Activated CD4-positive, alpha-beta T cell treated with anti-CD3 and anti-CD28 coated beads, Interleukin-2, Interleukin-4, amounts not matched to agents 100 ng/mL and 50 ng/mL, durations not matched to agents 16 hours and 8 hours (primary cell): ENCODE data around the gene MAPK8IP2.
"Not testable (repeated sequence)": the region's sequence is repeated elsewhere in the genome, so short reads cannot be mapped to it uniquely, and the experiment has no call there.

Experiments
- DNase-seq: peaks from one replicate; pipeline ENCODE4 v3.0.0-alpha.2; 2020; ENCODE audit warnings: low spot score

MAPK8IP2 gene

DNA sequence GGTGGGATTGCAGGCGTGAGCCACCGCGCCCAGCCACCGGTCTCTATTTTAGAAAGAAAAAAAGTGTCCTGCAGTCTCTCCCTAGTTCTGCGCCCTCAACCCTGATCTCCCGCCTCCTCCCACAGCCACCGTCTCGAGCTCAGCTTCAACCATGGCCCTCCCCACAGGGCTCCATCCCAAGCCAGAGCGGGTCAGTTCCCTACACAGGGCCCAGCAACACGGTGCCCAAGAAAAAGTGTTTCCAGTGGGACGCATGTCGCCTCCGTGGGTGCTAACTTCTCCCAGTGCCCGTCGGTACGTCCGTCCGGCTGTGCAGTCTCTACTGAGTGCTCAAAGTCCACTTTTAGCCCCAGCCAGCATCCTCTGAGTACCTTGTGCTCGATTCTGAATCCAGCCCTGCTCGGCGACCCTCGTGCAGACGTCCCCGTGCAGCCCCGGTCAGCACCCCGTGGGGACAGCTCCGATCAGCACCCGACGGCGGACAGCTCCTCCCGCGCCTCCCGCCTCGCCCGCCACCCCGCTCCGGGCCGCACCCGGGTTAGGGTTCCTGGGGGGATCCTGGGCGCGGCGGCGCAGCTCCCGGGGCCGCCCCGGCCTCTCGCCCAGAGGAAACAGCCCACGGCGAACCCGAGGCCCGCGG is 657 bp upstream of the MAPK8IP2 start:
- DNase-seq = peak; percentile 30

DNA sequence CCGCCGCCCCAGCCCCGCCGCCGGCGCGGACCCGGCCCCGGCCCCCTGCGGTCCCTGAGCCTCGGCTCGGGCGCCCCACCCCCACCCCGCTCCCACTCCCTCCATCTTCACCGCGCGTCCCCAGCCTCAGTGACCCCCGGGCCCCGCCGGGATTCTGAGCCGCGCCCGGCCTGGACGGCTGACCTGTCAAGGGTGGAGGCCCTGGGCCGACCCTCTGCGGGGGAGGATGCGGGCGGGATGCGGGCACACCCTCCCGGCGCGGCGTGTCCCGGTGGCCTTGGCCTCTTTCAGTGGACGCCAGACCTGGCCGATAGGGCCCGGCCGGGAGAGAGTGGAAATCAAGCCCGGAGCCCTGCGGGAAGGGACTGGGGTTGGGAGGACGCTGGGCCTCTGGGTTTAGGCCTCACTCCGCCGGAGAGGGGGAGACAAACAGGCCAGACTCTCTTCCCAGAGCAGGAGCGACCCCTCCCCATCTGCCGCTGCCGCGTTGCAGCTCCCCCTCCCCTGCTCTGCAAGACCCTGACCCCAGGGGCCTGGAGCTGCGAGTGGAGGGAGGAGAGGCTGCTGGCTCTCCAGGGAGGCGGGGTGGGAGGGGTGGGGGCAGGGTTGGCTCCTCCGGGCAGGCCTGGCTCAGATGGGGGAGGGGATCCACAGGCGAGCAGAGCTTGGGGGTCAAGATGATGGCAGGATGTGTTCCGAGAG is 525 bp downstream of the MAPK8IP2 start:
- no peak for DNase-seq

DNA sequence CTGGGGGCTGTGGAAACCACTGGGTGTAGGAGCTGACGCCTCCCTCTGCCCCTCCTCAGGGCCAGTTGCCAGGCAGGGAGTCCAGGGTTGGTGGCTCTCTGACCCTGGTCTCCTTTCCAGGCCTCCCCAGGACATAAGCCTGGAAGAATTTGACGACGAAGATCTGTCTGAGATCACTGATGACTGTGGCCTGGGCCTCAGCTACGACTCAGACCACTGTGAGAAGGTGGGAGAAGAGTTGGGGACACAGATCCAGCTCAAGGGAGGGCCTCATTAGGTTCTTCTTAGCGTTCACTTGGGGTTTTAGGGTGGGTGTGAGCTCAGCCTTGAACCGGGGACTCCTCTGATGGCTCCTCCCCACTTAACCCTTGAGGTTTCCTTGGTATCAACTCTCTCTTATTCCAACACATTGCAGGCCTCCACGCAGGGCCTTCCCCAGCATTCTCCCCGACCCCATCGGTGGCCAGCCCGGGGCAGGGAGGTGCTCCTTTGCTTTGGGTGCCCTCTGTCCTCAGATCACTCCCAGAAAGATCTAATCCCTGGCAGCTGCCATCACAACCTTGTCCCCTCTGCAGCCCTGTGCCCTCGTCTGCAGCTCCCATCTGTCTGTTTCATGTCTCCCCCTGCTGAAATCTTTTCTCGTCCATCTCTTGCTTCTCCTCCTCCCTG is 1.2 kb downstream of the MAPK8IP2 start:
- no peak for DNase-seq

DNA sequence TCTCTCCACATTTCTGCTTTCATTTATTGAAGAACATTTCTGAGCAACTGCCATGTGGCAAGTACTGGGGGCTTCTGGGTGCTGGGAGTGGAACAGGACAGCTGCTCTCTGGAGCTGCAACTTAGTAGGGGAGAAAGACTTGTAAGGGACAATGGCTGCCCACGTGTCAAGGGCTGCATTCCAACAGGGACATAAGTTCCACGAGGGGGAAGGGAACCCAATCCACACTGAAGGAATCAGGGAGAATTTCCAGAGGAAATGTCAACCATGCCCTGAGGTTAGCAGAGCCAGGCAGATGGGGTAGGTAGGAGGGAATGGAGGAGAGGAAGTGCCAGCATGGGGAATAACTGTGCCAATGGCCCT is 1.7 kb downstream of the MAPK8IP2 start:
- DNase-seq = no peak

DNA sequence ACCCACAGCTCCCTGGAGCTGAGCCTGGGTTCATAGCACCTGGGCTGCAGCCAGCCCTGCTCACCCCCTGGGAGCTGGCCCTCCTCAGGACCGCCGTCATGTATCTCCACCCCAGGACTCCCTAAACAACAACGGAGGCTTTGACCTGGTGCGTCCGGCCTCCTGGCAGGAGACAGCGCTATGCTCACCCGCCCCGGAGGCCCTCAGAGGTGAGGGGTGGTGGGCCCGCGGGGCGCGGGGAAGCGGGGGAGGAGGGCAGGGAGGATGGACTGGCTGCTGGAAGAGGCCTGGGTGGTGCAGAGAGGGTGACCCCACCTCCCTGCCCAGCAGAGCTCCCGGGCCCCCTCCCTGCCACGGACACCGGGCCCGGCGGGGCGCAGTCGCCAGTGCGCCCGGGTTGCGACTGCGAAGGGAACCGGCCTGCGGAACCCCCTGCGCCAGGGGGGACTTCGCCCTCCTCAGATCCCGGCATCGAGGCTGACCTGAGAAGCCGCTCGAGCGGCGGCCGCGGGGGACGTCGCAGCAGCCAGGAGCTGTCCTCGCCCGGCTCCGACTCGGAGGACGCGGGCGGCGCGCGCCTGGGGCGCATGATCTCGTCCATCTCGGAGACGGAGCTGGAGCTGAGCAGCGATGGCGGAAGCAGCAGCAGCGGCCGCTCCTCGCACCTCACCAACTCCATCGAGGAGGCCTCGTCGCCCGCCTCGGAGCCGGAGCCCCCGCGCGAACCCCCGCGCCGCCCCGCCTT is 3.1 kb downstream of the MAPK8IP2 start:
- no peak for DNase-seq

DNA sequence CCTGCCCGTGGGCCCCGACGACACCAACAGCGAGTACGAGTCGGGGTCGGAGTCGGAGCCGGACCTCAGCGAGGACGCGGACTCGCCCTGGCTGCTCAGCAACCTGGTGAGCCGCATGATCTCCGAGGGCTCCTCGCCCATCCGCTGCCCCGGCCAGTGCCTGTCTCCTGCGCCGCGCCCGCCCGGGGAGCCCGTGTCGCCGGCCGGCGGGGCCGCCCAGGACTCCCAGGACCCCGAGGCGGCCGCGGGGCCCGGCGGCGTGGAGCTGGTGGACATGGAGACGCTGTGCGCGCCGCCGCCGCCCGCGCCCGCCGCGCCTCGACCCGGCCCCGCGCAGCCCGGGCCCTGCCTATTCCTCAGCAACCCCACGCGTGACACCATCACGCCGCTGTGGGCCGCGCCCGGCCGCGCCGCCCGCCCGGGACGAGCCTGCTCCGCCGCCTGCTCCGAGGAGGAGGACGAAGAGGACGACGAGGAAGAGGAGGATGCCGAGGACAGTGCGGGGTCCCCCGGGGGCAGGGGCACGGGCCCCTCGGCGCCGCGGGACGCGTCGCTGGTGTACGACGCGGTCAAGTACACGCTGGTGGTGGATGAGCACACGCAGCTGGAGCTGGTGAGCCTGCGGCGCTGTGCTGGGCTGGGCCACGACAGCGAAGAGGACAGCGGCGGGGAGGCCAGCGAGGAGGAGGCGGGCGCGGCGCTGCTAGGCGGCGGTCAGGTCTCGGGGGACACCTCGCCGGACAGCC is 3.8 kb downstream of the MAPK8IP2 start:
- DNase-seq = no peak

DNA sequence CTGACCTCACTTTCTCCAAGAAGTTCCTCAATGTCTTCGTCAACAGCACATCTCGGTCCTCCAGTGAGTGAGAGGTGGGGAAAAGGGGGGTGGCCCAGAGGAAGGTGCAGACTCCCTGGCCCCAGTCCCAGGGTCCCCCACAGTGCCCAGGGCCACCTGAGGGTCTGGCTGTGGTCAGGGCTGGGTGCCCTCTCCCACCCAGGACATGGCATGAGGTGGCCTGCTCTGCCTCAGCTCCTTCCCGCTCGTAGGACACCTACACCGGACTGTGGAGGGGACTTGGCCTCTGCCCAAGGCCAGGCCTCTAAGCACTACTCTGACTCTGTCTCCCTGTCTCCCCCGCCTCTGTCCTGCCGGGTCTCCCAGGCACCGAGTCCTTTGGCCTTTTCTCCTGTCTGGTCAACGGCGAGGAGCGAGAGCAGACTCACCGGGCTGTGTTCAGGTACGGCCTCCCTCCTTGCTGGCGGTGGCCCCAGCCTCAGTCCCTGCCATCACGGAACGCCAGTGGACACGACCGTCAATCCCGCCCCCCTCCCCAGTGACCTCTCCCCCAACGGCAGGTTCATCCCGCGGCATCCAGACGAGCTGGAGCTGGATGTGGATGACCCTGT is 4.5 kb downstream of the MAPK8IP2 start:
- DNase-seq = no peak

DNA sequence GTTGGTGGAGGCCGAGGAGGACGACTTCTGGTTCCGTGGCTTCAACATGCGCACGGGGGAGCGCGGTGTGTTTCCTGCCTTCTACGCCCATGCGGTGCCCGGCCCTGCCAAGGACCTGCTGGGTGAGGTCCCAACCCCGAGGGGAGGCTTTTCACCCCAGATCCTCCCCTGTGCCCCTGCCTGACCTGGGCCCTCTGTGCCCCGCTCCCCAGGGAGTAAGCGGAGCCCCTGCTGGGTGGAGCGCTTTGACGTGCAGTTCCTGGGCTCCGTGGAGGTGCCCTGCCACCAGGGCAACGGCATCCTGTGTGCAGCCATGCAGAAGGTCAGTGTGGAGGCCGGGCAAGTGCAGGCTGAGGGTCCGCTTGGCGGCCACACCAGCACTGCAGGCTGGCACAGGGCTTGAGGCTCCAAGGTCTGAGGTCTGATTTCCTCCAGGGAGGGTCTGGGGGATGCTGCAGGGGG is 5.1 kb downstream of the MAPK8IP2 start:
- no peak for DNase-seq

DNA sequence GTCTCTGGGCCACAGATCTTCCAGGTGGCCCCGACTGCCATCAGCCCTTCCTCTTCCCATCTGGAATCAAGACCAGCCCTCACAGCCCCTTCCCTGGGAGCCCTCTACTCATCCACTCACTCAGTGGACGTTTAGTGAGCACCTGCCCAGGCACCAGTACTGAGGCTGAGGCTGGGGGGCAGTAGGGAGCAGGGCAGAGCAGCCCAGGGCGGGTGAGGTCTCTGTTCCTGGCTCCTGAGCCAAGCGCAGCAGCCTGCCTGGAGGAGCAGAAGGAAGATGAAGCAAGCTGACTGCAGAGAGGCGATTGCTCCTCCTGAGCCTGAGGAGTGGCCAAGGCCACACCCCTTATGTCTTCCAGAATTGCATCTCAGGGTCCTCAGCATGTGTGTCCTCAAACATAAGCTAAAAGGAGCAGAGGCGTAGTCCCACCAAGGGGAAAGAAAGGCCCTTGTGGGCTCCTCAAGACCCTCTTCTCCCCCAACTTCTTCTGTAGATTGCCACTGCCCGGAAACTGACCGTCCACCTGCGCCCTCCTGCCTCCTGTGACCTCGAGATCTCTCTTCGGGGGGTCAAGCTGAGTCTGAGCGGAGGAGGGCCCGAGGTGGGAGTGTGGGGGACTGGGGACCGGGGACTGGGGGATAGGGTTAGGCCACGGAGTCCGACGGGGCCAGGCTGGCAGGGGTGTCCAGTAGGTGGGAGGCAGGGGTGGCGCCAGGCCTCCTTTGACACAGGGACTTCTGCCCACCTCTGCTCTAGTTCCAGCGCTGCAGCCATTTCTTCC is 5.8 kb downstream of the MAPK8IP2 start:
- DNase-seq = no peak

DNA sequence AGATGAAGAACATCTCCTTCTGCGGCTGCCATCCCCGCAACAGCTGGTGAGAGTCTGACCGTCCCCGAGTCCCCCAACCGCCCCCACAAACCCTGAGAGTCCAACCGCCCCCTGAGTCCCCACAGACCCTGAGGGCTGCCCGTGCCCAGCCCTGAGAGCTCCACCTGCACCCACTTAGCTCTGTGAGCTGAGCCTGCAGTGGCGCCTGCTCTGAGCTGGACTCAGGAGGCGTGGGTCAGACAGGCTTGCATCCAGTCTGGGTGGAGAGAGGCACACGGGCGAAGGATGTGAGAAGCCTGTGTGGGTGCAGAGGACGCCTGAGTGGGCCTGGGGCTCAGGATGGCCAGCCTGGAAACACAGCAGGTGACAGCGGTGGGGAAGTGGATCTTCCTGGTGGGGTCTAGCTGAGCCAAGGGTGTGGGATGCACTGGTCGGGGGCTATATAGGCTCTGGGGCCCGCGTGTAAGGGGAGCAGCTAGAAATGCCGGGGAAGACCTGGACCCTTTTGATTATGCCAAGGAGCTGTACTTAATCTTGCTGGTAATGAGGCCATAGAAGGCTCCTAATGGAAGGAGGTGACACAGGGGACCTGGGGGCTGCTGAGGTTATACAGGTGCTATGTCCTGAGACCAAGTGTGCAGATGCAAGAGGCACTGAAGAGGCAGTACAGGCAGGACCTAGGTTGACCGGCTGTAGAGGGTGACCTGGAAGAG is 6.5 kb downstream of the MAPK8IP2 start:
- DNase-seq = no peak

DNA sequence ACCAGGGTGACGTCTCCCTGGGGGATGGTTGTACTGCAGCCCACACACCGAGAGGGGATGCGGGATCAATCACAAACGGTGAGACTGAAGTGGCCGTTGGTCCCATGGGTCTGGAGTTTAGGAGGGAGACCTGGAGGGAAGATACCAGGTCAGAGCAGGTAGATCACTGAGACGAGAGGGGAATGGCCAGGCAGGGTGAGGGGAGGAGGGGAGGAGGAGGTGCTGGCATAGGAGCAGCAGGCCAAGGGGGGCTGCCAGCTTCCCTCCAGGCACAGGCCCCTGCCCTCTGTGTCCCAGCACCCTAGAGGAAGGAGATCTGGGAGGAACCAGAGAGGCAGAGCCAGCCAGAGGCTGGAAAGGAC is 7.0 kb downstream of the MAPK8IP2 start:
- no peak for DNase-seq

DNA sequence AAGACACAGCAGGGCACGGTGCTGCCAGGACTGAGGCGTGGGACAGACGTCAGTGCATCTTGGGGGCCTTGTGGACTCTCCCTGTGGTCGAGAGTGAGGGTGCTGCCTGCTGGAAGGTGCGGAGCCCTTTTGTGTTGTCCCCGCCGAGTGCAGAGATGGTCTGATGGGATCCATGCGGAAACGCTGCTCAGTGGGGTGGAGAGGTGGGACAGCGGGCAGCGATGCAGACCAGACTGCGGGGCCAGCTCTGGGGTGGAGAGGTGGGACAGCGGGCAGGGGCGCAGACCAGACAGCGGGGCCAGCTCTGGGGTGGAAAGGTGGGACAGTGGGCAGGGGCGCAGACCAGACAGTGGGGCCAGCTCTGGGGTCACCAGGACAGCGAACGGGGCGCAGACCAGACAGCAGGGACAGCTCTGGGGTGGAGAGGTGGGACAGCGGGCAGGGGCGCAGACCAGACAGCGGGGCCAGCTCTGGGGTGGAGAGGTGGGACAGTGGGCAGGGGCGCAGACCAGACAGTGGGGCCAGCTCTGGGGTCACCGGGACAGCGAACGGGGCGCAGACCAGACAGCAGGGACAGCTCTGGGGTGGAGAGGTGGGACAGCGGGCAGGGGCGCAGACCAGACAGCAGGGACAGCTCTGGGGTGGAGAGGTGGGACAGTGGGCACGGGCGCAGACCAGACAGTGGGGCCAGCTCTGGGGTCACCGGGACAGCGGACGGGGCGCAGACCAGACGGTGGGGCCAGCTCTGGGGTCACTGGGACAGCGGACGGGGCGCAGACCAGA is 7.7 kb downstream of the MAPK8IP2 start:
- not testable (repeated sequence) for DNase-seq

DNA sequence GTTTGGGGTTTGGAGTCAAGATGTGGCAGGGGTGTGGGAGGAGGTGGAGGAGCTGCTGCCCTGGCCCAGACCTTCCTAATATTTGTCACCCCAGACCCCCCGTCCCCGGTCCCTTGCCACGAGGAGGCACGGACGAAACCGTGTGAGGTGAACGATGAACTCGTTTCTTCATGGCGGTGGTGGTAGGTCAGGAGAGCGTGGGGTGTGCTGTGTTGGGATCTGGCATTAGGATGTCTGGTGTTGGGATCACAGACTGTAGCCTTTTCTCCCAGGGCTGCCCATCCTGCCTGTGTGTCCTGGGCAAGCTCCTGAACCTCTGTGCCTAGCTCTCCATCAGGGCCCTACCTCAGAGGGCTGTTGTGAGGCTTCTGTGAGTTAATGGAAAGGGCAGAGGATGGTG is 8.4 kb downstream of the MAPK8IP2 start:
- DNase-seq = no peak

DNA sequence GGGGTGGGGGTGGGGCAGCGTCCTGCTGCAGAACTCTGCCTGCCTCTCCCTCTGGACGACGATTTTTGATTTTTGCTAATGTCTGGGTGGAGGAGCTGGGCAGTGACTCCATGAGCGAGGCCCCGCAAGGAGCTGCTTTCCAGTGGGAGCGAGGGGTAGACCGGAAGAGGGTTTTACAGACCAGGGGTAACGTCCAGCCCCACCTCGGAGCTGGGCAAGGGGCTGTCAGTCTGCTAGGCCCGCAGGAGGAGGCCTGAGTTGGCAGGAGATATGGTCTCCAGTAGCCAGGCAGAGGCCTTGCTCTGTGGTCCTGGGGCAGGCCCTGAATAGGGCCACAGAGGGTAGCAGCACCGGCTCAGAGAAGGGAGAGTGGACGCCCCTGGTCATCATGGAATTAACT is 9.0 kb downstream of the MAPK8IP2 start:
- no peak for DNase-seq

DNA sequence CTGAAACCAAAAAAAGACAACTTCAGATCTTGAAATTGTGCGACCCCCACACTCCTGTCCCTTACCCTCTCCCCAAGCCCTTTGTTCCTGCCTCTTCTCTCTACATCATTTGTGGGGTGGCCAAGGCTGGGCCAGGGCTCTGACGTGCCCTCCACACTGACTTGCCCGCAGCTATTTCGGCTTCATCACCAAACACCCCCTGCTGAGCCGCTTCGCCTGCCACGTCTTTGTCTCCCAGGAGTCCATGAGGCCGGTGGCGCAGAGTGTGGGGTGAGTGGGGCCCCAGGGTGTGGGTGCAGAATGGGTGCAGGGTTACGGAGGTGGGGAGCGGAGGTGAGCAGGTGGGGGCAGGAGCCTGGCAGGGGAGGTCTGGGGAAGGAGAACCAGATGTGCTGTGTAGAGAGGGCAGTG is 9.5 kb downstream of the MAPK8IP2 start:
- no peak for DNase-seq

DNA sequence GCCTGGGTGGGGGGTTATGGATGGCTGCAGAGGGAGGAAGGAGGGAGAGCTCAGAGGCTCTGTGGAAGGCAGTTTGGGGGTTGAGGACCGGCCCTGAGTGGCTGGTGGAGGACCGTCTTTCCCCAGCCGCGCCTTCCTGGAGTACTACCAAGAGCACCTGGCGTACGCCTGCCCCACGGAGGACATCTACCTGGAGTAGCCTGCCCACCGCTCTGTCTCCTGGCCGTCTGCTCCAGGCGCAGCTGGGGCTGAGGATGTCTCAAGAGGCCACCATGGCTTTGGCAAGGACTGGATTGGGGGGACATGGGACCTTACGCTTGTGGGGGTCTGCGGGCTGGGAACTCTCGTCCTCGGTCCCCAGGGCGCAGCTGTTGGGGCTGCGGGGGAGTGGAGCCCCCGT is 10.0 kb downstream of the MAPK8IP2 start:
- no peak for DNase-seq

DNA sequence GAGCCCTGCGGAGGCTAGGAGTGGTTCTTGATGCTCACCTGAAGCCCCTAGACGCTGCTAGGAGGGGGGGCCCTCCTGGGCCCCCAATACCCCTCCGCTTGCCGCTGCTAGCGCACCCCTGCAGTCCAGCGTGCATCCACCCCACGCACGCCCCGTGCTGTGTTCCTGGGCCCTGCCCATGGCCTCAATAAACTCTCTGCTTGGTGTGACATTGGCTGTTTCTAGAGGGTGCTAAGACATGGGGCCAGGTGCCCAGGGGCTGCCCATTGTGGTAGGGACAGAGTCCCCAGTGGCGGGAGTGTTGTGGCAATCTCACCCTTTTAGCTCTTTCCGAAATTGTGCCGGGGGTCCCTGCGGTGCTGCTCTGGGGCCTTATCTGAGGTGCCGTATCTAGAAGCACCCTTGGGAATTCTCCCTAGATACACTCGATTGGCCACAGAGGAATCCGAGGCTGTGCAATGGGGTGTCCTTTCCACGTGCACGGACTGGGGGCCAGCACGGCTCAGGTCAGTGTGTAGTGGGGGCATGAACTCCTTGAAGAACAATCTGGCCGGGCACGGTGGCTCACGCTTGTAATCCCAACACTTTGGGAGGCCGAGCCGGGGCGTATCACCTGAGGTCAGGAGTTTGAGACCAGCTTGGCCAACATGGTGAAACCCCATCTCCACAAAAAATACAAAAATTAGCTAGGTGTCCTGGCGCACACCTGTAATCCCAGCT is 10.9 kb downstream of the MAPK8IP2 start:
- DNase-seq = no peak

DNA sequence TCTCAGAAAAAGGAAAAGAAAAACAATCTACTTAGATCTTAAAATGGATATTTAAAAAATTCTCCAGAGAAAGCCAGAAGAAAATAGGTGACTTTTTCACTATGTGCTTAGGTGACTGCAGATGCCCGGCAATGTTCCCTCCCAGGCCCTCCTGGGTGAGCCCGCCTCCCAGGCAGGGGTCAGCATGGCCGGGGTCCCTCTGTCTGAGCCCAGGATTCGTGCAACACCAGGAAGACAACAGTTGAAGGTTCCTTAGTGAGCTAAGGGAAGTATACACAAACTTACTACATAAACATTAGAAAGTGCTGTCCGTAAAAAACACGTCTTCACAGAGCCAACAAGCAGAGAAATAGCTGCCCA is 11.6 kb downstream of the MAPK8IP2 start:
- no peak for DNase-seq
